Naive B cell (primary cell): ENCODE results near the gene TENT4A. TPM values are rescaled to one million over a fixed set of nuclear protein-coding genes. Genes with fewer than 3 reads are reported as not detected.
A peak's percentile ranks its signal among the peaks of the same experiment; 100 is the strongest.

Source experiments
- ATAC-seq, 2 donors: fragments of 150-1000 bp; cut with Tn5 transposase; 2 replicates each; pipeline ENCODE4 v1.10.0; 2021; ENCODE audit warnings: low read depth in 2 of 2, mild to moderate bottlenecking in 2 of 2, moderate library complexity in 2 of 2
- DNase-seq: peaks from one replicate; pipeline ENCODE4 v3.0.0; 2022
- H3K27ac Mint-ChIP-seq, 6 donors: one replicate each; pipeline ENCODE4 v1.8.0; 2020 to 2022; ENCODE audit warnings: mild to moderate bottlenecking in 6 of 6, mixed read lengths in 6 of 6, moderate library complexity in 5 of 6, inconsistent platforms in 2 of 6
- H3K27me3 Mint-ChIP-seq, 3 donors: one replicate each; pipeline ENCODE4 v1.8.0; 2021 to 2022; ENCODE audit warnings: mixed read lengths in 3 of 3, mild to moderate bottlenecking in 1 of 3
- H3K36me3 Mint-ChIP-seq, 2 donors: one replicate each; pipeline ENCODE4 v1.8.0; 2020 to 2022; ENCODE audit warnings: mixed read lengths in 2 of 2, inconsistent platforms in 1 of 2, mild to moderate bottlenecking in 1 of 2
- H3K4me1 Mint-ChIP-seq, 3 donors: one replicate each; pipeline ENCODE4 v1.8.0; 2020 to 2022; ENCODE audit warnings: mixed read lengths in 3 of 3, inconsistent platforms in 1 of 3, mild to moderate bottlenecking in 1 of 3, moderate library complexity in 1 of 3
- H3K4me3 Mint-ChIP-seq, 8 donors: one replicate each; pipeline ENCODE4 v1.8.0; 2020 to 2022; ENCODE audit warnings: mild to moderate bottlenecking in 8 of 8, mixed read lengths in 8 of 8, moderate library complexity in 8 of 8, inconsistent platforms in 2 of 8
- H3K9me3 Mint-ChIP-seq, 7 donors: one replicate each; pipeline ENCODE4 v1.8.0; 2020 to 2022; ENCODE audit warnings: mixed read lengths in 7 of 7, mild to moderate bottlenecking in 5 of 7, inconsistent platforms in 2 of 7, moderate library complexity in 1 of 7
- polyA plus RNA-seq, 6 donors: library from polyadenylated mRNA; unstranded; fragments of 300-500 nt; fragmentation: Illumina TruSeq; gene quantifications; one replicate each; pipeline ENCODE4 v1.2.3, GENCODE V29; 2021; ENCODE audit warnings: low read depth in 6 of 6

TENT4A gene
- polyA plus RNA-seq, 6 donors from 2014 or later, result 0.04 to 2.0 (median 0.96) TPM

GRCh38 chr5:6682239-6682638, 31.0 kb upstream of the TENT4A start:
- H3K4me1 Mint-ChIP-seq, result peaks cover 0 to 5% (median 5%) of the 10 kb centered on the region in 3 donors
- H3K36me3 Mint-ChIP-seq, result peaks cover 0 to 9% of the 10 kb centered on the region in 2 donors
- no peak for DNase-seq
- H3K27me3 Mint-ChIP-seq, result peaks cover 25 to 54% (median 54%) of the 10 kb centered on the region in 3 donors
- peaks cover 0 to 6% (median 1%) of the 10 kb centered on the region in 7 donors for H3K9me3 Mint-ChIP-seq
- H3K27ac Mint-ChIP-seq, result no peak overlapping the region
- no peak overlapping the region for H3K4me3 Mint-ChIP-seq
- ATAC-seq, result no peak

GRCh38 chr5:6683241-6683640, 30.0 kb upstream of the TENT4A start:
- Mint-ChIP-seq H3K27me3 (peaks cover 30 to 64% (median 64%) of the 10 kb centered on the region in 3 donors), H3K4me1 (peaks cover 0 to 9% (median 8%) of the 10 kb centered on the region in 3 donors), H3K36me3 (peaks cover 0 to 9% of the 10 kb centered on the region in 2 donors), H3K9me3 (peaks cover 0 to 6% (median 1%) of the 10 kb centered on the region in 7 donors), H3K27ac (no peak overlapping the region), H3K4me3 (no peak overlapping the region)
- DNase-seq (no peak), ATAC-seq (no peak)

- no peak overlapping the region for H3K4me3 Mint-ChIP-seq
- H3K36me3 Mint-ChIP-seq, result peaks cover 0 to 9% of the 10 kb centered on the region in 2 donors
- no peak overlapping the region for H3K27ac Mint-ChIP-seq
- DNase-seq, result no peak
- ATAC-seq, result no peak
- peaks cover 34 to 59% (median 58%) of the 10 kb centered on the region in 3 donors for H3K27me3 Mint-ChIP-seq
- H3K9me3 Mint-ChIP-seq, result peaks cover 0 to 6% (median 1%) of the 10 kb centered on the region in 7 donors
- H3K4me1 Mint-ChIP-seq, result peaks cover 0 to 9% (median 8%) of the 10 kb centered on the region in 3 donors
These were observed 29.2 kb upstream of the TENT4A start for GRCh38 chr5:6684075-6684474.

- Mint-ChIP-seq H3K9me3 (peaks cover 0 to 4% (median 0%) of the 10 kb centered on the region in 7 donors), H3K4me1 (peaks cover 0 to 8% (median 8%) of the 10 kb centered on the region in 3 donors), H3K4me3 (no peak overlapping the region), H3K27ac (no peak overlapping the region), H3K36me3 (peaks cover 0 to 6% of the 10 kb centered on the region in 2 donors), H3K27me3 (peaks cover 46 to 67% (median 58%) of the 10 kb centered on the region in 3 donors)
- DNase-seq (no peak), ATAC-seq (no peak)
These were observed 26.7 kb upstream of the TENT4A start for GRCh38 chr5:6686501-6686900.

GRCh38 chr5:6686915-6687409, 26.3 kb upstream of the TENT4A start:
- peak; percentile 49 to 53 for ATAC-seq
- peak overlapping the region in 1 of 8 donors; percentile 37 for H3K4me3 Mint-ChIP-seq
- no peak for DNase-seq
- H3K27ac Mint-ChIP-seq, result no peak overlapping the region
- peaks cover 46 to 63% (median 55%) of the 10 kb centered on the region in 3 donors for H3K27me3 Mint-ChIP-seq
- H3K4me1 Mint-ChIP-seq, result peaks cover 0 to 8% (median 4%) of the 10 kb centered on the region in 3 donors
- H3K36me3 Mint-ChIP-seq, result peaks cover 0 to 1% of the 10 kb centered on the region in 2 donors
- H3K9me3 Mint-ChIP-seq, result no peaks in the 10 kb centered on the region

GRCh38 chr5:6687505-6687904, 25.7 kb upstream of the TENT4A start:
- Mint-ChIP-seq H3K27ac (no peak overlapping the region), H3K4me1 (peaks cover 0 to 8% (median 4%) of the 10 kb centered on the region in 3 donors), H3K9me3 (no peaks in the 10 kb centered on the region), H3K4me3 (peak overlapping the region in 1 of 8 donors; percentile 28), H3K36me3 (no peaks in the 10 kb centered on the region), H3K27me3 (peaks cover 46 to 57% (median 54%) of the 10 kb centered on the region in 3 donors)
- DNase-seq, result no peak
- no peak for ATAC-seq

- H3K4me1 Mint-ChIP-seq, result no peaks in the 10 kb centered on the region
- H3K27me3 Mint-ChIP-seq, result peaks cover 22 to 34% (median 34%) of the 10 kb centered on the region in 3 donors
- H3K27ac Mint-ChIP-seq, result peak overlapping the region in 1 of 6 donors; percentile 11
- peak overlapping the region in 1 of 8 donors; percentile 2 for H3K4me3 Mint-ChIP-seq
- H3K9me3 Mint-ChIP-seq, result peaks cover 0 to 19% (median 8%) of the 10 kb centered on the region in 7 donors
- DNase-seq, result no peak
- no peaks in the 10 kb centered on the region for H3K36me3 Mint-ChIP-seq
- peak; percentile 52 to 56 for ATAC-seq
These were observed 20.3 kb upstream of the TENT4A start for GRCh38 chr5:6692906-6693305.

- Mint-ChIP-seq H3K36me3 (no peaks in the 10 kb centered on the region), H3K4me3 (no peak overlapping the region), H3K4me1 (no peaks in the 10 kb centered on the region), H3K27ac (no peak overlapping the region), H3K27me3 (peaks cover 22 to 49% (median 41%) of the 10 kb centered on the region in 3 donors), H3K9me3 (peaks cover 0 to 17% (median 7%) of the 10 kb centered on the region in 7 donors)
- ATAC-seq (no peak), DNase-seq (no peak)
These were observed 14.5 kb upstream of the TENT4A start for GRCh38 chr5:6698696-6699095.

- Mint-ChIP-seq H3K4me1 (no peaks in the 10 kb centered on the region), H3K27me3 (peaks cover 22 to 49% (median 41%) of the 10 kb centered on the region in 3 donors), H3K27ac (no peak overlapping the region)
These were observed 13.9 kb upstream of the TENT4A start for GRCh38 chr5:6699357-6699756.

GRCh38 chr5:6700074-6700684, 13.1 kb upstream of the TENT4A start:
- peaks cover 22 to 49% (median 41%) of the 10 kb centered on the region in 3 donors for H3K27me3 Mint-ChIP-seq

More at GRCh38 chr5:6699357-6699756, 13.9 kb upstream of the TENT4A start:
- H3K36me3 Mint-ChIP-seq, result no peaks in the 10 kb centered on the region
- H3K4me3 Mint-ChIP-seq, result no peak overlapping the region
- ATAC-seq, result no peak
- peaks cover 0 to 10% (median 4%) of the 10 kb centered on the region in 7 donors for H3K9me3 Mint-ChIP-seq
- no peak for DNase-seq

GRCh38 chr5:6700685-6701355, 12.4 kb upstream of the TENT4A start:
- no peaks in the 10 kb centered on the region for H3K36me3 Mint-ChIP-seq
- H3K4me1 Mint-ChIP-seq, result no peaks in the 10 kb centered on the region
- peaks cover 0 to 3% (median 0%) of the 10 kb centered on the region in 7 donors for H3K9me3 Mint-ChIP-seq
- DNase-seq (no peak), ATAC-seq (no peak)
- no peak overlapping the region for H3K4me3 Mint-ChIP-seq
- peaks cover 22 to 49% (median 41%) of the 10 kb centered on the region in 3 donors for H3K27me3 Mint-ChIP-seq
- H3K27ac Mint-ChIP-seq, result no peak overlapping the region

More at GRCh38 chr5:6700074-6700684, 13.1 kb upstream of the TENT4A start:
- no peak for ATAC-seq
- Mint-ChIP-seq H3K36me3 (no peaks in the 10 kb centered on the region), H3K27ac (no peak overlapping the region), H3K9me3 (peaks cover 0 to 5% (median 2%) of the 10 kb centered on the region in 7 donors), H3K4me3 (no peak overlapping the region), H3K4me1 (no peaks in the 10 kb centered on the region)
- no peak for DNase-seq

- ATAC-seq (no peak), DNase-seq (no peak)
- Mint-ChIP-seq H3K9me3 (peaks cover 0 to 2% (median 0%) of the 10 kb centered on the region in 7 donors), H3K4me3 (no peak overlapping the region), H3K4me1 (no peaks in the 10 kb centered on the region), H3K27ac (peak overlapping the region in 1 of 6 donors; percentile 53), H3K27me3 (peaks cover 19 to 46% (median 38%) of the 10 kb centered on the region in 3 donors), H3K36me3 (no peaks in the 10 kb centered on the region)
These were observed 11.7 kb upstream of the TENT4A start for GRCh38 chr5:6701491-6701890.

- no peak for ATAC-seq
- peaks cover 16 to 34% (median 27%) of the 10 kb centered on the region in 3 donors for H3K27me3 Mint-ChIP-seq
- H3K9me3 Mint-ChIP-seq, result no peaks in the 10 kb centered on the region
- no peaks in the 10 kb centered on the region for H3K4me1 Mint-ChIP-seq
- no peak for DNase-seq
- H3K27ac Mint-ChIP-seq, result no peak overlapping the region
- no peak overlapping the region for H3K4me3 Mint-ChIP-seq
- no peaks in the 10 kb centered on the region for H3K36me3 Mint-ChIP-seq
These were observed 10.6 kb upstream of the TENT4A start for GRCh38 chr5:6702633-6703032.
